GM12873 (cell line): ENCODE results near the gene COL4A4.

ENCODE experiments used
- TF ChIP-seq, protein P1 (sequence below): IDR thresholded peaks from 2 replicates; pipeline ENCODE4 v1.5.1; 2012; ENCODE audit warnings: low read depth, mild to moderate bottlenecking, moderate library complexity, low read length, control low read depth; ENCODE audit not compliant: insufficient read depth; ENCODE audit errors: missing control alignments

COL4A4 gene

DNA sequence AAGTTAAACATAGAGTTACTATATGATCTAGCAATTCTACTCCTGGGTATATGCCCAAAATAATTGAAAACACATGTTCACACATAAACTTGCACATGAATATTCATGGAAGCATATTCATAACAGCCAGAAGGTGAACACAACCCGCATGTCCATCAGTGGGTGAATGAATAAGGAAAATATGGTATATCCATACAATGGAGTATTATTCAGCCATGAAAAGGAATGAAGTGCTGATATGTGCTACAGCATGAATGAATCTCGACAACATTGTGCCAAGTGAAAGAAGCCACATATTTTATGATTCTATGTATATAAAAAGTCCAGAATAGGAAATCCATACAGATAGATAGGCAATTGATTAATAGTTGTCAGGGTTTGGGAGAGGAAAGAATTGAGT, 15.9 kb downstream of the COL4A4 start:
- TF ChIP-seq, protein P1, sequence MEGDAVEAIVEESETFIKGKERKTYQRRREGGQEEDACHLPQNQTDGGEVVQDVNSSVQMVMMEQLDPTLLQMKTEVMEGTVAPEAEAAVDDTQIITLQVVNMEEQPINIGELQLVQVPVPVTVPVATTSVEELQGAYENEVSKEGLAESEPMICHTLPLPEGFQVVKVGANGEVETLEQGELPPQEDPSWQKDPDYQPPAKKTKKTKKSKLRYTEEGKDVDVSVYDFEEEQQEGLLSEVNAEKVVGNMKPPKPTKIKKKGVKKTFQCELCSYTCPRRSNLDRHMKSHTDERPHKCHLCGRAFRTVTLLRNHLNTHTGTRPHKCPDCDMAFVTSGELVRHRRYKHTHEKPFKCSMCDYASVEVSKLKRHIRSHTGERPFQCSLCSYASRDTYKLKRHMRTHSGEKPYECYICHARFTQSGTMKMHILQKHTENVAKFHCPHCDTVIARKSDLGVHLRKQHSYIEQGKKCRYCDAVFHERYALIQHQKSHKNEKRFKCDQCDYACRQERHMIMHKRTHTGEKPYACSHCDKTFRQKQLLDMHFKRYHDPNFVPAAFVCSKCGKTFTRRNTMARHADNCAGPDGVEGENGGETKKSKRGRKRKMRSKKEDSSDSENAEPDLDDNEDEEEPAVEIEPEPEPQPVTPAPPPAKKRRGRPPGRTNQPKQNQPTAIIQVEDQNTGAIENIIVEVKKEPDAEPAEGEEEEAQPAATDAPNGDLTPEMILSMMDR, result no peak

DNA sequence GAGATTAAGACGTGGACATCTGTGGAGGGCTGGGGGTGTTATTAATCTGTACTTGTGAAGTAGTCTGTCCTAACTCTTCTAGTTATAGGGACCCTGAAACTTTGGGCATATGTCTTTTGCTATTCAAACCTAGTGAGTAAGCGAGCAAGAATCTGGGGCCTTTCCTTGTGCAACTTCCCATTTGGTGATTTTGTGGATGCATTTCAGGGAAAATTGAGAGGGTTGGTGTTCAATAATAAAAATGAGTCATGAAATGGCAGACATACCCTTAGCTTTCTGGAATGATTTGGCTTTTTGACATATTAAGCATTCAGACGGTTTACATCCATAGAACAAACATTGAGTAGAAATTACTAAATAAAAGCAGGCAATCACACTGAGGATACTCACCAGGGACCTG, 17.0 kb downstream of the COL4A4 start:
- TF ChIP-seq, protein P1, result no peak

DNA sequence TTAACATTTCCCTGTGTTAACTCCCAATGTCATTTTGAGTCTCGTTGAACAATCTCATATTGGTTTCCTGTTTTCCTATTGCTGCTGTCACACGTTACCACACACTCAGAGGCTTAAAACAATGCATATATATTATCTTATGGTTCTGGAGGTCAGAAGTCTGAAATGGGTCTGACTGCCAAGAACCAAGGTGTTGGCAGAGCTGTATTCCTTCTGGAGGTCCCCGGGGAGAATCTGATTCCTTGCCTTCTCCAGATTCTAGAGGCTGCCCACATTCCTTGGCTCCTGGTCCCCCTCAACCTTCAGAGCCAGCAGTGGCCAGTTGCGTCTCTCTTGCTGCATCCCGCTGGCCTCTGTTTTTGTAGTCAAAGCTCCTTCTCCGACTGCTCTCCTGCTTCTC, 17.5 kb downstream of the COL4A4 start:
- TF ChIP-seq, protein P1, result no peak

DNA sequence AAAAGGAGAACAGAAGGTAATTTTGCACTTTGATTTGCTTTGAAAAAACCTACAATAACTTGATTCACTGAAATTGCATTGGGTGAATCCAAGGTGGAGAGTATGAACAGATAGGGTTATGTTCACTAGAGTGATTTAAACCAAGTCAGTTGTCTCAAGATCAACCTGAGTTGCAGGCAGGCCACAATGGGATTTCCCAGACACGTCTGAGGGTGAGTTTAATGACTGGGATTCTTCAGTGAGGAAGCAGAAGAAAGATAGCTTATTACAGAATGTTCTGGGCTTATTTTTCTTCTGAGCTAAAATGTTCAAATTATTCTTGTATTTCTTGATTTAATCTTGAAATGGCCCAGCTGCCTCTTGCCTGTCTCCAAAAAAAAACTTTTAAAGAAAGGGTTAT, 20.1 kb downstream of the COL4A4 start:
- TF ChIP-seq, protein P1, result no peak

DNA sequence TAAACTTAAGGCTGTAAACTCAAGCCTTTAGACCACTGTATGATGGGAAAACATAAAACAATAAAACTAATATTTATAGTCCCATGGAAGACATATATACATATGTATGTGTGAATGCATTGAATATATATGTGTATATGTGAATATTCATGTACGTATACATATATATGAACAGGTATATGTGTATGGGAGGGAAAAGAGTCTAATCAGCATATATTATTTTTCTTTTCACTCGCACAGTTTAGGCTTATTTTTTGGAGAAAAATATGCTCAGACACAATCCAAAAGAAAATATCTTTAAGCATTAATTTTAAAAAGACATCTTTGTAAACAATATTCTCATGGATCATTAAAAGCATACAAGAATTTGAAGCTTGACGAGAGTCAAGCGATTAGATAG, 22.7 kb downstream of the COL4A4 start:
- TF ChIP-seq, protein P1, result no peak

DNA sequence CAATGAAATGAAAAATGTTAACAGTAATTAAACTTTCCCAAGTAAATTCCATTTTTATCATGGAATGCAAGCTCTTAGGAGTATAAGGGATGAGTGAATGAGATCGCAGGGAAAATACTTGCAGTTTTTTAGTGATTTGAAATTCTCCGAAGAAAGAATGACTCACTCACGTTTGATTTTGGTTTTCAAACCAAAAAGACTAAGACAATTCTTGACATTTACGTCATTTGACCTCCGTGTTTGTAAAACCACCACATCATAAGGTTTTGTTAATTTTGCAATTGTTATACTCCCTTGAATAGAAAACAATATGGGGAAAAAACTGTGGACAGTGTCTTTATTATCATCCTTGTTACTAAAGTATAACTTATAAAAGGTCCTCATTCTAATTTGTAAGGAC, 29.4 kb downstream of the COL4A4 start:
- TF ChIP-seq, protein P1, result no peak

DNA sequence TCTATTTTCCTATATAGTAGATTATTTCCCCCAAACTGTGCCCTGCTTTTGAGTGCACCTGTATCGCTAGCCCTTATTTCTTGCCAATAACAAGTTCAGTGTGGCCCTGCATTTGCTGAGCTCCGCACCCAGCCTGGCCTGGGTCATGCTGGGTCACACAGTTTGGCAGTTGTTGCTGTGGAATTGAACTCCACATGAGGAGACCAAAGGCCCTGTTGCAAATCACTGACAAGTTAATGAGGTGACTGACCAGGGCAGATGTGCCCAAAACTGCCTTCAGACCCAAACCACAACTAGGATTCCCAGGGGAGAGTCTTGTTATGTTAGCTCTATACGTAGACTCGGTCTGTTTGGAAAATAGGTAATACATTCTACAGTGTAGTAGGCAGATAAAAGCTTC, 31.0 kb downstream of the COL4A4 start:
- TF ChIP-seq, protein P1, result no peak
